Peyer's patch (tissue), 4 donors: ENCODE data around the gene KRT13.

Experiments used
- CTCF ChIP-seq, 6 experiments: fragments of 450-650 bp in 4 of 6; fragments of 200-600 bp in 2 of 6; sonication (generic) in 1 of 6; IDR thresholded peaks; one replicate each; pipeline ENCODE4 v1.5.1; 2017 to 2019; ENCODE audit warnings: antibody characterized with exemption in 6 of 6, mild to moderate bottlenecking in 3 of 6, moderate library complexity in 1 of 6
- POLR2A ChIP-seq, 2 donors: fragments of 450-650 bp; IDR thresholded peaks; one replicate each; pipeline ENCODE4 v1.5.1; 2017; ENCODE audit warnings: antibody characterized with exemption in 2 of 2, mild to moderate bottlenecking in 2 of 2, moderate library complexity in 2 of 2

- TF ChIP-seq POLR2A (IDR thresholded peaks at IDR 0.05) (no peak), CTCF (IDR thresholded peaks at IDR 0.05) (no peak)
Observed at GRCh38 chr17:41545829-41546410, 40.5 kb upstream of the KRT13 start.
